ENCODE measurements around the gene NCOA1.

NCOA1 gene

GRCh38 chr2:24754985-24755705, 264.1 kb downstream of the NCOA1 start (continued):
- TF ChIP-seq ZNF518A (tag by site-specific recombination; conservative IDR thresholded peaks at IDR 0.05; ENCODE audit: low read depth) (peak; percentile 27; the same call in 1 of the 2 replicates), MZF1 (tag by site-specific recombination; IDR thresholded peaks at IDR 0.05; ENCODE audit: borderline replicate concordance) (no peak), SCRT1 (tag by site-specific recombination; IDR thresholded peaks at IDR 0.05; ENCODE audit: borderline replicate concordance) (0 out of 2 replicates have a peak, but pooled peaks have one; percentile 44), SALL2 (tag by site-specific recombination; IDR thresholded peaks at IDR 0.05; ENCODE audit: borderline replicate concordance) (no peak), ZBTB6 (tag by site-specific recombination; IDR thresholded peaks at IDR 0.05) (no peak), ZNF692 (tag by site-specific recombination; IDR thresholded peaks at IDR 0.05) (peak; percentile 50; the same call in 1 of the 2 replicates), SP7 (tag by site-specific recombination; IDR thresholded peaks at IDR 0.05) (peak; percentile 14; the same call in 1 of the 2 replicates), ZNF404 (tag by site-specific recombination; IDR thresholded peaks at IDR 0.05) (no peak), GLIS1 (tag by site-specific recombination; IDR thresholded peaks at IDR 0.05) (peak; percentile 48; the same call in 1 of the 2 replicates), AEBP2 (tag by site-specific recombination; IDR thresholded peaks at IDR 0.05; ENCODE audit: borderline replicate concordance) (no peak), ZNF621 (tag by site-specific recombination; IDR thresholded peaks at IDR 0.05) (no peak), SCRT2 (tag by site-specific recombination; IDR thresholded peaks at IDR 0.05) (peak; percentile 91), REST (tag by site-specific recombination; IDR thresholded peaks at IDR 0.05) (peak; percentile 61), ZBTB17 (tag by site-specific recombination; IDR thresholded peaks at IDR 0.05) (peak; percentile 42), RBAK (tag by site-specific recombination; IDR thresholded peaks at IDR 0.05) (no peak), OSR2 (tag by site-specific recombination; IDR thresholded peaks at IDR 0.05) (peak; percentile 70), KLF8 (tag by site-specific recombination; IDR thresholded peaks at IDR 0.05) (no peak), ATF2 (tag by site-specific recombination; IDR thresholded peaks at IDR 0.05; ENCODE audit: low read depth) (peak; percentile 60; the same call in 1 of the 2 replicates)
- TF ChIP-seq, protein P1, sequence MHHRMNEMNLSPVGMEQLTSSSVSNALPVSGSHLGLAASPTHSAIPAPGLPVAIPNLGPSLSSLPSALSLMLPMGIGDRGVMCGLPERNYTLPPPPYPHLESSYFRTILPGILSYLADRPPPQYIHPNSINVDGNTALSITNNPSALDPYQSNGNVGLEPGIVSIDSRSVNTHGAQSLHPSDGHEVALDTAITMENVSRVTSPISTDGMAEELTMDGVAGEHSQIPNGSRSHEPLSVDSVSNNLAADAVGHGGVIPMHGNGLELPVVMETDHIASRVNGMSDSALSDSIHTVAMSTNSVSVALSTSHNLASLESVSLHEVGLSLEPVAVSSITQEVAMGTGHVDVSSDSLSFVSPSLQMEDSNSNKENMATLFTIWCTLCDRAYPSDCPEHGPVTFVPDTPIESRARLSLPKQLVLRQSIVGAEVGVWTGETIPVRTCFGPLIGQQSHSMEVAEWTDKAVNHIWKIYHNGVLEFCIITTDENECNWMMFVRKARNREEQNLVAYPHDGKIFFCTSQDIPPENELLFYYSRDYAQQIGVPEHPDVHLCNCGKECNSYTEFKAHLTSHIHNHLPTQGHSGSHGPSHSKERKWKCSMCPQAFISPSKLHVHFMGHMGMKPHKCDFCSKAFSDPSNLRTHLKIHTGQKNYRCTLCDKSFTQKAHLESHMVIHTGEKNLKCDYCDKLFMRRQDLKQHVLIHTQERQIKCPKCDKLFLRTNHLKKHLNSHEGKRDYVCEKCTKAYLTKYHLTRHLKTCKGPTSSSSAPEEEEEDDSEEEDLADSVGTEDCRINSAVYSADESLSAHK (tag by site-specific recombination; IDR thresholded peaks at IDR 0.05) = peak; percentile 52; the same call in 1 of the 2 replicates
